Mucosa of descending colon (tissue), 3 donors: ENCODE measurements around the gene REEP3. TPM values are rescaled to one million over a fixed set of nuclear protein-coding genes. Genes with fewer than 3 reads are reported as not detected.

Source experiments
- ATAC-seq: fragments of 200-7000 bp; cut with Tn5 transposase; one replicate; pipeline ENCODE4 v1.9.1; 2020; ENCODE audit warnings: mild to moderate bottlenecking, moderate library complexity
- DNase-seq, 3 donors: peaks; one replicate each; pipeline ENCODE4 v3.0.0-alpha.2; 2020
- H3K36me3 ChIP-seq: fragments of 200-600 bp; one replicate; pipeline ENCODE4 v1.8.0; 2021; ENCODE audit warnings: low read depth, mild to moderate bottlenecking
- H3K4me1 ChIP-seq: fragments of 200-600 bp; one replicate; pipeline ENCODE4 v1.8.0; 2021; ENCODE audit warnings: low read depth, mild to moderate bottlenecking
- H3K4me3 ChIP-seq: fragments of 200-600 bp; one replicate; pipeline ENCODE4 v1.8.0; 2021; ENCODE audit warnings: mild to moderate bottlenecking
- H3K9me3 ChIP-seq: fragments of 200-600 bp; one replicate; pipeline ENCODE4 v1.8.0; 2021; ENCODE audit warnings: mild to moderate bottlenecking
- CTCF ChIP-seq: fragments of 200-600 bp; IDR thresholded peaks from one replicate; pipeline ENCODE4 v1.8.0; 2022; ENCODE audit warnings: antibody characterized with exemption, mild to moderate bottlenecking
- intact Hi-C, 2 donors: fragments of 100-400 bp; cut with DNase I in 1 of 2; cut with micrococcal nuclease in 1 of 2; formaldehyde crosslinking; loops; one replicate each; pipeline versions ENCODE4 v1.11.0 to v1.11.1; 2022; cut with DNase I, micrococcal nuclease
- total RNA-seq, 3 donors: library from RNA; stranded (reverse); fragmentation: NEBNext Ultra II Directional in 2 of 3; extraction: Animal tissue kit (Norgen Biotek cat#: 25700) in 2 of 3; gene quantifications; one replicate each; pipeline versions ENCODE4 v1.2.1 to v1.2.4, GENCODE V29; 2021 to 2023
- donor health status: DM: no; HTN: no; CAD: no; lungs with moderate emphysema.
- donor health status: DM: no; HTN: no; CAD: no.
- donor health status: DM: no; HTN: yes; CAD: no.

The REEP3 gene
- total RNA-seq, 3 donors from 2014 or later = 42.1 to 61.2 (median 43.4) TPM

GRCh38 chr10:63624701-63625100 is 103.5 kb downstream of the REEP3 start:
- Histone ChIP-seq H3K4me3 (no peak overlapping the region), H3K4me1 (peaks cover 11% of the 10 kb centered on the region), H3K9me3 (no peaks in the 10 kb centered on the region), H3K36me3 (no peaks in the 10 kb centered on the region)
- no peak for ATAC-seq
- DNase-seq = no peak
- TF ChIP-seq CTCF = no peak
- intact Hi-C loops = loop anchor here (5.0 to 10.0 kb wide), 3 partner anchors 88 to 407 kb away; partner anchors contain the start of gene JMJD1C (in 1 of the 2)

- DNase-seq (no peak), ATAC-seq (no peak)
- Histone ChIP-seq H3K9me3 (no peaks in the 10 kb centered on the region), H3K4me3 (no peak overlapping the region), H3K36me3 (no peaks in the 10 kb centered on the region), H3K4me1 (peaks cover 19% of the 10 kb centered on the region)
- intact Hi-C loops = loop anchor here (5.0 to 10.0 kb wide), 3 partner anchors 85 to 410 kb away; partner anchors contain the start of gene JMJD1C (in 1 of the 2)
- TF ChIP-seq CTCF = no peak
Measured at GRCh38 chr10:63627396-63627795, 106.2 kb downstream of the REEP3 start.

GRCh38 chr10:63627881-63628296 is 106.7 kb downstream of the REEP3 start:
- peaks cover 19% of the 10 kb centered on the region for H3K4me1 ChIP-seq
- intact Hi-C loops = loop anchor here (5.0 to 10.0 kb wide), 3 partner anchors 84 to 411 kb away; partner anchors contain the start of gene JMJD1C (in 1 of the 2)
- no peak for TF ChIP-seq CTCF
- H3K36me3 ChIP-seq = no peaks in the 10 kb centered on the region
- ATAC-seq (no peak), DNase-seq (no peak)
- no peaks in the 10 kb centered on the region for H3K9me3 ChIP-seq
- H3K4me3 ChIP-seq = no peak overlapping the region

GRCh38 chr10:63628526-63629362 is 107.5 kb downstream of the REEP3 start:
- no peaks in the 10 kb centered on the region for H3K9me3 ChIP-seq
- peak overlapping the region; percentile 29 for H3K4me3 ChIP-seq
- ATAC-seq = peak; percentile 27
- no peak for TF ChIP-seq CTCF
- peak; percentile 60 to 72 (median 61) for DNase-seq
- intact Hi-C loops = loop anchor here (5.0 to 10.0 kb wide), 3 partner anchors 84 to 411 kb away; partner anchors contain the start of gene JMJD1C (in 1 of the 2)
- H3K36me3 ChIP-seq = no peaks in the 10 kb centered on the region
- peaks cover 21% of the 10 kb centered on the region for H3K4me1 ChIP-seq

GRCh38 chr10:63629363-63630084 is 108.3 kb downstream of the REEP3 start:
- peak; percentile 76 for ATAC-seq
- DNase-seq = peak; percentile 94 to 97 (median 96)
- intact Hi-C loops = loop anchor here (5.0 to 10.0 kb wide), 3 partner anchors 83 to 412 kb away; partner anchors contain the start of gene JMJD1C (in 1 of the 2)
- Histone ChIP-seq H3K4me3 (peak overlapping the region; percentile 29), H3K36me3 (no peaks in the 10 kb centered on the region), H3K4me1 (peaks cover 23% of the 10 kb centered on the region), H3K9me3 (no peaks in the 10 kb centered on the region)
- peak; percentile 72 for TF ChIP-seq CTCF
